Measurements from ENCODE around the gene RNASEH2A.
"Not testable (repeated sequence)": the region's sequence is repeated elsewhere in the genome, so short reads cannot be mapped to it uniquely, and the experiment has no call there.

RNASEH2A gene

GRCh38 chr19:12794971-12795381 is 11.4 kb upstream of the RNASEH2A start:
- no peak for TF ChIP-seq CTCF (IDR thresholded peaks at IDR 0.05; ENCODE audit: poor library complexity, severe bottlenecking)
- Histone ChIP-seq H3K9me3 (ENCODE audit: severe bottlenecking) (no peaks in the 10 kb centered on the region), H3K27me3 (ENCODE audit: insufficient read depth, poor library complexity, severe bottlenecking) (no peaks in the 10 kb centered on the region), H3K36me3 (ENCODE audit: low read depth) (peaks cover 28% of the 10 kb centered on the region), H3K27ac (ENCODE audit: poor library complexity, severe bottlenecking) (peak overlapping the region; percentile 99), H3K4me1 (ENCODE audit: insufficient read depth, poor library complexity, severe bottlenecking) (peaks cover 18% of the 10 kb centered on the region), H3K4me3 (ENCODE audit: severe bottlenecking) (no peak overlapping the region)
- DNase-seq (ENCODE audit: low spot score) (no peak), ATAC-seq (ENCODE audit: low read depth) (no peak)

- H3K9me3 ChIP-seq (ENCODE audit: severe bottlenecking): no peaks in the 10 kb centered on the region
- H3K36me3 ChIP-seq (ENCODE audit: low read depth): peaks cover 36% of the 10 kb centered on the region
- H3K4me3 ChIP-seq (ENCODE audit: severe bottlenecking): no peak overlapping the region
- peaks cover 11% of the 10 kb centered on the region for H3K4me1 ChIP-seq (ENCODE audit: insufficient read depth, poor library complexity, severe bottlenecking)
- peak overlapping the region; percentile 99 for H3K27ac ChIP-seq (ENCODE audit: poor library complexity, severe bottlenecking)
- peak; percentile 96 for TF ChIP-seq CTCF (IDR thresholded peaks at IDR 0.05; ENCODE audit: poor library complexity, severe bottlenecking)
- no peaks in the 10 kb centered on the region for H3K27me3 ChIP-seq (ENCODE audit: insufficient read depth, poor library complexity, severe bottlenecking)
- ATAC-seq (ENCODE audit: low read depth) (peak; percentile 41), DNase-seq (ENCODE audit: low spot score) (no peak)
These were observed 10.0 kb upstream of the RNASEH2A start for GRCh38 chr19:12796146-12797071.

- DNase-seq (ENCODE audit: low spot score) (no peak), ATAC-seq (ENCODE audit: low read depth) (no peak)
- H3K27ac ChIP-seq (ENCODE audit: poor library complexity, severe bottlenecking): peak overlapping the region; percentile 99
- H3K27me3 ChIP-seq (ENCODE audit: insufficient read depth, poor library complexity, severe bottlenecking): no peaks in the 10 kb centered on the region
- H3K4me1 ChIP-seq (ENCODE audit: insufficient read depth, poor library complexity, severe bottlenecking): peaks cover 11% of the 10 kb centered on the region
- no peak overlapping the region for H3K4me3 ChIP-seq (ENCODE audit: severe bottlenecking)
- TF ChIP-seq CTCF (IDR thresholded peaks at IDR 0.05; ENCODE audit: poor library complexity, severe bottlenecking): no peak
- no peaks in the 10 kb centered on the region for H3K9me3 ChIP-seq (ENCODE audit: severe bottlenecking)
- H3K36me3 ChIP-seq (ENCODE audit: low read depth): peaks cover 30% of the 10 kb centered on the region
These were observed 9.2 kb upstream of the RNASEH2A start for GRCh38 chr19:12797141-12797587.

GRCh38 chr19:12797607-12798006 is 8.8 kb upstream of the RNASEH2A start:
- H3K36me3 ChIP-seq (ENCODE audit: low read depth): peaks cover 26% of the 10 kb centered on the region
- H3K27me3 ChIP-seq (ENCODE audit: insufficient read depth, poor library complexity, severe bottlenecking); ATAC-seq (ENCODE audit: low read depth); H3K9me3 ChIP-seq (ENCODE audit: severe bottlenecking); DNase-seq (ENCODE audit: low spot score); H3K27ac ChIP-seq (ENCODE audit: poor library complexity, severe bottlenecking); H3K4me3 ChIP-seq (ENCODE audit: severe bottlenecking): not testable (repeated sequence)
- H3K4me1 ChIP-seq (ENCODE audit: insufficient read depth, poor library complexity, severe bottlenecking): peaks cover 11% of the 10 kb centered on the region

- peaks cover 19% of the 10 kb centered on the region for H3K36me3 ChIP-seq (ENCODE audit: low read depth)
- H3K27ac ChIP-seq (ENCODE audit: poor library complexity, severe bottlenecking): peak overlapping the region; percentile 60
- peaks cover 6% of the 10 kb centered on the region for H3K4me1 ChIP-seq (ENCODE audit: insufficient read depth, poor library complexity, severe bottlenecking)
- no peak for ATAC-seq (ENCODE audit: low read depth)
- no peak for TF ChIP-seq CTCF (IDR thresholded peaks at IDR 0.05; ENCODE audit: poor library complexity, severe bottlenecking)
- no peak for DNase-seq (ENCODE audit: low spot score)
- no peaks in the 10 kb centered on the region for H3K27me3 ChIP-seq (ENCODE audit: insufficient read depth, poor library complexity, severe bottlenecking)
- no peaks in the 10 kb centered on the region for H3K9me3 ChIP-seq (ENCODE audit: severe bottlenecking)
- H3K4me3 ChIP-seq (ENCODE audit: severe bottlenecking): no peak overlapping the region
These were observed 6.5 kb upstream of the RNASEH2A start for GRCh38 chr19:12799742-12800465.
